ENCODE data around the gene KCNQ4. TPM values are rescaled to one million over a fixed set of nuclear protein-coding genes. Genes with fewer than 3 reads are reported as not detected.

The KCNQ4 gene
- total RNA-seq, 2 donors from 2014 or later = 1.8 to 1.9 TPM

- Histone ChIP-seq H3K4me1 (no peaks in the 10 kb centered on the region), H3K4me3 (no peak overlapping the region), H3K9ac (ENCODE audit: low read depth in 2 of 2, low read length in 2 of 2) (no peak overlapping the region), H3K27me3 (no peaks in the 10 kb centered on the region), H3K36me3 (no peaks in the 10 kb centered on the region), H3K9me3 (no peaks in the 10 kb centered on the region), H3K27ac (no peak overlapping the region)
- intact Hi-C loops (cut with DNase I) = loop anchor here (5.0 kb wide), 1 partner anchor 182 kb away; no protein-coding TSS in a partner anchor
- DNase-seq = no peak
- no peak for TF ChIP-seq CTCF (IDR thresholded peaks at IDR 0.05)
These were observed 13.8 kb upstream of the KCNQ4 start for GRCh38 chr1:40769815-40770214.

- no peak for DNase-seq
- Histone ChIP-seq H3K27ac (no peak overlapping the region), H3K4me1 (no peaks in the 10 kb centered on the region), H3K4me3 (no peak overlapping the region), H3K9ac (ENCODE audit: low read depth in 2 of 2, low read length in 2 of 2) (no peak overlapping the region), H3K27me3 (no peaks in the 10 kb centered on the region), H3K36me3 (no peaks in the 10 kb centered on the region), H3K9me3 (no peaks in the 10 kb centered on the region)
- no peak for TF ChIP-seq CTCF (IDR thresholded peaks at IDR 0.05)
- intact Hi-C loops (cut with DNase I) = loop anchor here (5.0 kb wide), 1 partner anchor 182 kb away; no protein-coding TSS in a partner anchor
These were observed 13.1 kb upstream of the KCNQ4 start for GRCh38 chr1:40770296-40771070.

- intact Hi-C loops (cut with DNase I) = loop anchor here (5.0 kb wide), 1 partner anchor 180 kb away; no protein-coding TSS in a partner anchor
- no peaks in the 10 kb centered on the region for H3K36me3 ChIP-seq
- no peak for TF ChIP-seq CTCF (IDR thresholded peaks at IDR 0.05)
These were observed 11.2 kb upstream of the KCNQ4 start for GRCh38 chr1:40772146-40772955.

GRCh38 chr1:40773748-40774265, 9.8 kb upstream of the KCNQ4 start:
- Histone ChIP-seq H3K36me3 (no peaks in the 10 kb centered on the region), H3K27ac (no peak overlapping the region)
- intact Hi-C loops (cut with DNase I) = loop anchor here (2.0 to 5.0 kb wide), 2 partner anchors 75 to 178 kb away; no protein-coding TSS in a partner anchor

More at GRCh38 chr1:40772146-40772955, 11.2 kb upstream of the KCNQ4 start:
- Histone ChIP-seq H3K9me3 (no peaks in the 10 kb centered on the region), H3K27me3 (no peaks in the 10 kb centered on the region), H3K4me3 (no peak overlapping the region), H3K27ac (no peak overlapping the region), H3K4me1 (no peaks in the 10 kb centered on the region), H3K9ac (ENCODE audit: low read depth in 2 of 2, low read length in 2 of 2) (no peak overlapping the region)
- DNase-seq = no peak

More at GRCh38 chr1:40773748-40774265, 9.8 kb upstream of the KCNQ4 start:
- Histone ChIP-seq H3K9me3 (no peaks in the 10 kb centered on the region), H3K4me3 (no peak overlapping the region), H3K4me1 (no peaks in the 10 kb centered on the region), H3K27me3 (no peaks in the 10 kb centered on the region), H3K9ac (ENCODE audit: low read depth in 2 of 2, low read length in 2 of 2) (no peak overlapping the region)
- no peak for TF ChIP-seq CTCF (IDR thresholded peaks at IDR 0.05)
- DNase-seq = no peak

All from colonic mucosa (tissue), 4 donors.